Ureter (tissue), 1 donor: ENCODE measurements around the gene TUBA8. TPM values are rescaled to one million over a fixed set of nuclear protein-coding genes. Genes with fewer than 3 reads are reported as not detected.
"Not testable (repeated sequence)": the region's sequence is repeated elsewhere in the genome, so short reads cannot be mapped to it uniquely, and the experiment has no call there.

Experiments used
- DNase-seq: peaks from one replicate; pipeline ENCODE4 v3.0.0-alpha.2; 2020; ENCODE audit warnings: low spot score
- total RNA-seq: library from RNA; stranded (reverse); gene quantifications from one replicate; pipeline ENCODE4 v1.2.4, GENCODE V29; 2023
- donor health status: DM: yes; HTN: yes; CAD: no.

Gene TUBA8
- total RNA-seq, 1 donor from 2014 or later, result 2.6 TPM

DNA sequence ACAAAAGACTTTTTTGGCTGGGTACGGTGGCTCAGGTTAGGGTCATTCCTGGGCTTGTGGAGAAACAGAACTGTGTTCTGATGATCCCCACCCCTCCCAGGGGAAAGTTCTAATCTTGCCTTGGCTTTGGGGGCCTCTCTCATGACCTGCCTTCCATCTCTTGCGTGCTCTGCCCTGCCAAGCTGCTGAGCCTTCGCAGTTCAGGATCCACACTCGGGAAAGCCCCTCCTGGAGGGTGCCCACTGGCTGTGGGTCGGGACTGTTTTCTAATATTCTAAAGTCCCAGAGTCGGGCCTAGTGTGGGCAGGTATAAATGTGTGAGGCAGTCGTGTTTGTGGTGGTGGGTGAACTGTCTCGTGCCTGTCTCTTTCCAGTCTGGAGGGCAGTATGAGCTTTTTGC, 62.2 kb downstream of the TUBA8 start:
- not testable (repeated sequence) for DNase-seq

DNA sequence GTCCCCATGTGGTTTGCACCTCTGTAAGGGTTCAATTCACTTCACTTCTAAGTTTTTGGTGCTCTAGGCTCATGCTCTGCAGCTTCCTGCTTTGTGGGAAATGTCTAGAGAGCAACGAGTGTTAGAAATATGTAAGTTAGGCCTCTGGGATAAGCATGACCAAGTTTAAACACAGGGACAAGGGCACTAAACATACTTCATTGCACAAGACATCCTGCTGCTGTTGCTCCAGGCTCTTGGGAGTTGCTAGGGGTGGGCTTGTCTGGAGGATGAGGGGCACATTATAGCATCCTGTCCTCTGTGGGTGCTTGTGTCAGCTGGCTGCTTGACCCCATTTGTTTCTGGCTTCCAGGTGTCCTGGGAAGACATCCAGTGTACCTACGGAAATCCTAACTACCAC, 62.8 kb downstream of the TUBA8 start:
- not testable (repeated sequence) for DNase-seq

Other genes with a start within 250 kb of the TUBA8 start
- 67.1 TPM for gene MICAL3, start 86.2 kb upstream of the TUBA8 start, total RNA-seq
- 43.7 TPM for gene PEX26, start 32.8 kb upstream of the TUBA8 start, total RNA-seq
- gene USP18, start 39.4 kb downstream of the TUBA8 start, total RNA-seq, result 5.3 TPM